HG02852 (cell line): ENCODE data around the gene LPIN2.
"Not testable (repeated sequence)": the region's sequence is repeated elsewhere in the genome, so short reads cannot be mapped to it uniquely, and the experiment has no call there.

Experiments used
- ATAC-seq: cut with Tn5 transposase; IDR thresholded peaks from one replicate; pipeline ENCODE4 v1.9.1; 2021; ENCODE audit warnings: mild to moderate bottlenecking, moderate library complexity; ENCODE audit not compliant: unreplicated experiment

LPIN2 gene

DNA sequence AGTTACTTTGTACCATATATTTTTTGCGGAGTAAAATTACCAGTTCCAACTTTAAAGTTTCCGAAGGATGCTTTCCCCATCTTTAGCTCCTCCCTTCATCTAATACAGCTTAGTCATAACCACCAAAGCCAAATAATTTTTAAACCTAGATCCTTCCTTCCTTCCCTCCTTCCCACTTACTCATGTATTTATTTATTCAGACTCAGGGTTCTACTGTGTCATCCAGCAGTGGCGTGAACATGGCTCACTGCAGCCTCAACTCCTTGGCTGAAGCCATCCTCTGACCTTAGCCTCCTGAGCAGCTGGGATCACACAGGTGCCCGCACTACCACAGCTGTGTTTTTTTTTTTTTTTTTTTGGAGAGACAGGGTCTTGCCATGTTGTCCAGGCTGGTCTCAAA, 4.4 kb downstream of the LPIN2 start:
- ATAC-seq: no peak

DNA sequence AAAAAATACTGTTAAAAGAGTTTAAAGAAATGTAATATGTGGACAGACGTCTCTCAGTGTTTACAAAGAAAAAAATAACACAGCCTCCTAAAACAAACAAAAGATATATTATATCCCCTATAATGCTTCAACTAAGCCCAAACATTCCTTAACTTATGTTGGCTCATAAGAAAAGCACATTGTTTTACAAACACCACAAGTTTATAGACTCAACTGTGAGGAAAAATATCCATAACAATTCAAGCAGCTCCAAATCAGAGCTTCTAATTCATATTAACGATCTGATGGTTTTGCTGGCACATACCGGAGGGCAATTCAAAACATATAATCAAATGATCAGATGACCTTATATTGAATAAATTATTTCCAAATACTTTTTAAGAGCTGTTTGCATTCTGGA, 5.5 kb downstream of the LPIN2 start:
- no peak for ATAC-seq

- no peak for ATAC-seq
Measured at GRCh38 chr18:3005462-3005861, 7.5 kb downstream of the LPIN2 start.

GRCh38 chr18:3003766-3004165, 9.2 kb downstream of the LPIN2 start:
- ATAC-seq: not testable (repeated sequence)

- ATAC-seq: no peak
Measured at GRCh38 chr18:3002732-3003131, 10.2 kb downstream of the LPIN2 start.

- ATAC-seq: no peak
Measured at GRCh38 chr18:2998644-2999043, 14.3 kb downstream of the LPIN2 start.

- no peak for ATAC-seq
Measured at GRCh38 chr18:2997846-2998564, 14.9 kb downstream of the LPIN2 start.

GRCh38 chr18:2997429-2997828, 15.5 kb downstream of the LPIN2 start:
- ATAC-seq: no peak

DNA sequence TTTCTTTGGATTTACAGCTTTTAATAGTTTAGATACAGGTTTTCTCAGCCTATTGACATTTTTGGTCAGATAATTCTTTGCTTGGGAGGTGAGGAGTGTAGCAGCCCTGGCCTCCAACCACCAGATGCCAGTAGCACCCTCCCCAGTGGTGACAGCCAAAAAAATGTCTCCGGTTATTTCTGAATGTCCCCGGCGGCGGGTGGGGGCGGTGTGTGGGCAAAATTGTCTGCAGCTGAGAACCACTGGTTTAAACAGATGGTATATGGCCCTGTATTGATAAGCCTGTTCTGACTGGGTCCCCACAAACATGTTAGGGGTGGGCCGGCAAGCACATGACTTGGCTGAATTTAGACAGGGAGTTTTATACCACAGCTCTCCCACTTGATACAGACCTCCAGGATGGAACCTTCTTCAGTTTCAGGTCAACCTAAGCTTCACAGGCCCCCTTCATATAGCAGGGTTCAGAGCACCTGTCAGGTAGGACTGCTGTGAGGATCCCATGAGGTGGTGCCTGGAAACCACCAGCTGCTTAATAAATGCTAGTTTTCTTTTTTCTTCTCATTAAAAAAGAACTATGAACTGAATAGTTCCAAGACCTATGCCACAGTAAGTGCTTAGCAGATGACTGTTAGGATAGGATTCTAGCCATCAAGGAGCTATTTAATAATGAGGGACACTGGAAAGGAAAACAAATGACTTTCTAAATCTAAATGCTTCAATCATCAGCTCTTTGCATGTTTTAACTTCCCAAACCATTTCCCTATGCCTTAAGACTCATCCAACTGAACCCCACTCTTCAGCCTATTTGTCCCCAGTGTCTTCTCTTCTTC, 18.1 kb downstream of the LPIN2 start:
- ATAC-seq: peak; percentile 74

DNA sequence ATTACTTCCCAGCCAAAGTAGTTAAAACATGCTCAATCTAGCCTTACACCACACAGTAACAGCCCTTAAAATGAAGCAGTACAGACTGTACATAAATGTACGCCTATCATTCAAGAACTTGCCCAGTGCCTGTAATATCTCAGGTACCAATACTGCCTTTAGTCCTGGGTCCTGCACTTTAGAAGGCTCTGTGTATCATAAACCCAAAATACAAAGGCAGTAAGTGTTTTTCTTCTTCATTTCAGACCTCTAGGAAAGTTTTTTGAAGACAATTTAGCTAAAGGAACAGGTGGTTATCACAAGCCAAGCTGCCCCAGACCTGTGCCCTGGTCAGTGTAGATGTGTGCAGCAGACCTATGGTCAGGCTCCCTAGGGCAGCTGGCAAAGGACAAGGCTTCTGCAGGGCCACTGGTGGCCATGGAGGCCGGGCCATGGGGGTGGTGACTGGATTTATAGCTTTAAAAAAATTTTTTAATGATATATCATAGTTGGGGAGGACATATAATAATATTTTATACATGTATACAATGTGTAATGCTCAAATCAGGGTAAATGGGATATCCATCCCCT, 18.8 kb downstream of the LPIN2 start:
- ATAC-seq: no peak

GRCh38 chr18:2992995-2993877, 19.7 kb downstream of the LPIN2 start:
- ATAC-seq: no peak

DNA sequence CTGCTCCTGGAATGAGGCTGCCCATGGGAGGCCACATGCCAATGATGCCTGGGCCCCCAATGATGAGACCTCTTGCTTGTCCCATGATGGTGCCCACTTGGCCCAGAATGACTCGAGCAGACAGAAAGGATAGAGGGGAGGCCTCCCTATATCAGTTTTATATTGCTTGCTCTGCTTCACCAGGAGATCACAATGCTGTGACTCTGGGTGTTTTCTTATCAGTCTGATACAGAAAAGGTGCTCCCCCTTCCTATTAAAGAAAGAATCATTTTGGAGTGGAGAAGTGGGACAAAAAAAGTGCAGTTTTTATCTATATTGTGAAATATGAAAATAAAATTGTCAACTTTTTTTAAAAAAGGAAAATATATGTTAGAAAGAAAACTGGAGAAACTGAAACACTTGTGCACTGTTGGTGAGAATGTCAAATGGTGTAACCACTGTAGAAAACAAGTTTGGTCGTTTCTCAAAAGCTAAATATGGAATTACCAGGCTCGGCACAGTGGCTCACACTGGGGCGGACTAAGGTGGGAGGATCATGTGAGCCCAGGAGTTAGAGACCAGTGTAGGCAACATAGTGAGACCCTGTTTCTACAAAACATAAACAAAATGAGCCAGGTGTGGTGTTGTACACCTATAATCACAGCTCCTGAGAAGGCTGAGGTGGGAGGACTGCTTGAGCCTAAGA, 21.8 kb downstream of the LPIN2 start:
- ATAC-seq: no peak

DNA sequence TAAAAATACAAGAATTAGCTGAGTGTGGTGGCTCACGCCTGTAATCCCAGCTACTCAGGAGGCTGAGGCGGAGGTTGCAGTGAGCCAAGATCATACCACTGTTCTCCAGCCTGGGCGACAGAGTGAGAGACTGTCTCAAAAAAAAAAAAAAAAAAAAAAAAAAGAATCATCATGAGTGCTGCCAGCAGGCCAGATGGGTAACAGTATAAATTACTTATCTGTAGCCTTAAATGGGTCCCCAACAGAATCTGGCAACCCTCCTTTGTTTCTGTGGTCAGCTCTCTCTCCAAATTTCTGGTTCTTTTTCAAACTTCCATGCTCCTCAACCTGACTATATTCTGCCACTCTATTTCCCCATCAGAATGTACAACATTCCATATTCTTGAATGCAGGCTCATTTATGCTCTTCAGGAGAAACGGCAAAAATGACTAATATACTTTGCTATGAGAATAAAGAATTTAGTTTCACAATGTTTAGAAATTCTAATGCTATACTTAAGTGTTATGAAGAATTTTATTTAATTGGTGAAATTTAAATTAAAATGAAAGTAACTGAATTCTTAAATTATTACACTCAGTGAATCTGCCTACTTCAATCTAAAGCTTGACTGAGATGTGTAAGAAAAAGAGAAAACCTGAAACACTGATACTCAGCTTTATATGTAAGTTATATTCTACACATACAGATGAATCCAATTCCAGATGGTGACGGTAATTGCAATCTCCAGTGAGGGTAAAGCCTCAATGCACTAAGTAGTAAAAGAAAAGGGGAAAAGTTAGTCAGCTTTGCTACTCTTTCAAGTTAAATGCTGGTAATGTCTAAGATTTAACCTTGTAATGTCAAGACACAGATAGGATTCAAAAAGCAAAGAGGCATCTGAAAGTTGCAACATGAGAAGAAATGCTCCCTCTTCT, 24.8 kb downstream of the LPIN2 start:
- no peak for ATAC-seq

GRCh38 chr18:2986150-2986865, 26.6 kb downstream of the LPIN2 start:
- ATAC-seq: no peak

GRCh38 chr18:2985628-2986027, 27.3 kb downstream of the LPIN2 start:
- no peak for ATAC-seq

DNA sequence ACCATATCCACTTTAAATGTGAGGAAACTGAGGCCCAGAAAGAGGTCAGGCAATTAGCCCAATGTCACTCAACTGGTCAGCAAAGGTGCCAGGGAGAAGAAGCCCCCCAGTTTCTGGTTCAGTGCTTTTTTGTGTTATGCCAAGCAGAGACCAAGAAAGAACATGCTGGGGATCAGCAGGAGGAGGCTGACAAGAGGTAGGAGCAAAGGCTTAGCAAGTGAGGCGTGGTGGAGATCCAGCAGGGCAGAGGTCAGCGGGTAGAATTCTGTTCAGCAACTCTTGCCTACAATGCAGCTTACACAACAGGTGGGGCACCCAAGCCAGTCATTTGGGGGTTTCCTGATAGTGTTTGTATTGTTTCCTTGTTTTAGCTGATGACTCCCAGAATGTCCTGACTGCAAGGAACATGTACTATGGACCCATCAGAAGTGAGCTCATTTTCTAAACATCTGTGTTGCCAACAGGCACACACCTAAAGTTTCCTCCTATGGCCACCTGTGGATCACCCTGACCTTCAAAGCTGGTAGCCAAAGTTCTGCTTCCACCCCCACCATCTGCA, 28.2 kb downstream of the LPIN2 start:
- ATAC-seq: no peak

- ATAC-seq: no peak
Measured at GRCh38 chr18:2984091-2984490, 28.9 kb downstream of the LPIN2 start.

GRCh38 chr18:2983296-2983695, 29.6 kb downstream of the LPIN2 start:
- no peak for ATAC-seq
